HG02763 (cell line): Measurements from ENCODE around the gene CLK4.

ENCODE experiments used
- ATAC-seq: cut with Tn5 transposase; IDR thresholded peaks from one replicate; pipeline ENCODE4 v1.9.1; 2021; ENCODE audit warnings: mild to moderate bottlenecking, moderate library complexity; ENCODE audit not compliant: unreplicated experiment

CLK4 gene

DNA sequence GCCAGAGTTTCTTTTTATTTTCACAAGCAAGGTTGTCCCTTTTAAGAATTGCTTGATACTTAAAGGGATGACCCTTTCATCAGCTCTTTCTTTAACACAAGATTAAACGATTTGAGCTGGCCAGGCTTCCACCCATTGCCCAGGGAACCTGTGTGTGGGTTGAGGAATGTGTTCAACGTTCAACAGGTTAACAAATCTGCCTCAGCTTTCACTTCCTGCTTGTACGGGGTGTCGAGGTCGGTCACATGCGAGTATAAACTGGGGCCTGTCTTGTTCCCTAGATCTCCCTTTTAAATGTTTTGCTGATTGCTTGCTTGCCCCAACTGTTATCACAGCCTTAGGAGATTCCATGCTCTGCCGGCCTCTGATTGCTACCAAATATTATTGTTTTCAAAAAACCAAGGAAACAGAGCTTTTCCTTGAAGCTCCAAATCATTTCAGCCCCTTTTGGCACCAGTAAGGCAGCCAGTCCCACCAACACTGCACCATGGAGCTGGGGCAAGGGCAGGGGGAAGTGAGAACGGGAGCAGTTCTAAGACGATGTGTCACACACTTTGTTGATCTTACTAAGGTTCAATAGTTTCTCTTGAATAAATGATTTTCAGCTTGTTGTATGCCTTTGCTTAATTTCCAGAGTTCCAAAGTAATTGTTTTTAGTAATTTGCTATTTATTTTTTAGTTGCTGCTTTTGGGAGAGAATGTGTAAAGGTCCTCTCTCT is 10.7 kb upstream of the CLK4 start:
- ATAC-seq, result no peak

GRCh38 chr5:178632285-178632684 is 5.4 kb upstream of the CLK4 start:
- ATAC-seq, result no peak

DNA sequence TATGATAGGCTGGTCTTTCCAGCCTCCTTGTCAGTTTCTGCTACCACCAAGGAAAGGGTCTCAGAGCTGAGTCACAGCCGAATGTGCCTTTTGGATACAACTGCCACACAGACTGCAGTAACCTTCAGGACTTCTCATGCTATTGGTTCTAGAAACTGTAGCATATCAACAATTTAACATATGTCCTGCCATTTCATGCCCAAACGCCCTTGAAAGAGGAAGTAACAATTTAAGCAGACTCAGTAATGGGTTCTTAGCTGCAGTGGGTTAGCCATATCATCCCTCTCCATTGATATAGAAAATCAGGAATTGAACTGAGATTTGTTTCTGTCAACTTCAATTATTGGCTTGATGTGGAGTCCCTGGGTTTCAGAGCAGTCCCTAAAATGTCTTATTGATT is 4.1 kb upstream of the CLK4 start:
- ATAC-seq, result no peak

DNA sequence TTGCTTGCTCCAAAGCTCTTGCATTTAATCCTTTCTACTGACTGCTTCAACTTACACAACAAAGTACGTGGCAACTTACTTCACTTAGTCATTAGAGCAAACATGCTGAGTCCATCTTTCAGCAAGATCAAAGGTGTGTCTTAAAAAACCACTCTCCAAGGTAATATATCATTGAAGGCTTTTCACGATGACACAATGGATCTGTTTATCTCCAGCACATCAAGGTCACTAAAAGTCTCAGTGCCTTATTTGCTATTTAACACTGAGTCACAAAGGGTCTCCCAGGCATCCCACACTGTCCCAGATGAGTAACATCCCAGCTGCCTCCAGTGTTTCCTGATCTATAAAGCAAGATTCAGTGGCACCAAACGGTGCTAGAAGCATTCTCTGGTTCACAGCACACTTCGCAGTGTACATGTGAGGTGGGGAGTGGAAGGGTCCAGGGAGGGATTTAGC is 3.7 kb upstream of the CLK4 start:
- ATAC-seq, result no peak

DNA sequence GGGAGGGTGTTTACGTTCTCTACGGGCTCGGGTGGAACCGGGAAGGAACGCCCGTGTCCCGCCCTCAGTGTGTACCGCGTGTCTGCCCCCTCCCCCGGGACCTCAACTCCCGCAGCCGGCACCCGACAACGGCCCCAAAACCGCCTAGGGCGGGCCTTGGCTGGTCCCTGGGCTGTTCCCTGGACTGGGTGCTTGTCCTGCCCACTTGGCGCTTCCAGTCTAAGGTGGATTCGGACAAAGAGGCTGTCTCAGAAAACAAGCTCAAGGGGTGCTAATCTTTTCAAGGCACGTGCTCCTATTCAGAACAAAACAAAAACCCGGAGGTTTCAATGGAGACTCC is 379 bp upstream of the CLK4 start:
- no peak for ATAC-seq

- peak; percentile 3 for ATAC-seq
These were observed 969 bp downstream of the CLK4 start for GRCh38 chr5:178625679-178626483.

DNA sequence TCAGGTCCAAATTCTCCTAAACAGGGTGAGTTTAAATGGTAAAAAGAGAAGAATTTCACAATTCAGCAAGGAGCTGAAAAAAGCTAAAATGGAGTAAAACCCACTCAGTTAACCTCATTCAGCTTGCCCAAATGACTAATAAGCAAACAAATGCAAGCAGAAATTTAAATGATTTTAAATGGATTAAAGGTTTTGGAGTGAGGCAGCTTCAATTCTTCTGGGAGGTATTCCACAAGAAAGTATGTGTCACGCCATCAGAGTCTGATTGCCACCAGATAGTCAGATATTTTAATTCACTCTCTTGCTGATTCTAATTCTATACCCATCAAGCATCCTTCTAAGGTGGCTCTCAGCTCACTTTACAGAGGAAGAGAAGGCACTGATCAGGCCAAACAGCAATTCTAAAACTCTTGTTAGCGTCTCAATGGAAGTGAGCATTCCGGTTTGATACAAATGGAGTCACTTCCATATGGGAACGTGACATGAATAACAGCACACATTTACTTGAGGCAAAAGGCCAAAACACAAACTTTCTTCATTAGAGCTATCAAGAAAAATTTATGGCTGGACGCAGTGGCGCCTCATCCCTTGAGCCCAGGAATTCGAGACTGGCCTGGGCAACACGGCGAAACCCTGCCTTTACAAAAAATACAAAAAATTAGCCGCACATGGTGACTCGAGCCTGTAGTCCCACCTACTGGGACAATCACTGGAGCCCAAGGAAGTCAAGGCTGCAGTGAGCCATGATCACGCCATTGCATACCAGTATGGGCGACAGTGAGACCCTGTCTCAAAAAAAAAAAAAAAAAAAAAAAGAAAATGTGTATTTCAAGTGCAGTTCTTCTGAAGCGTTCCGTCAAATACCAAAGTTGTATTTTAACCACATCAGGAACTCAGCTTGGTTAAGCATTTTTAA is 2.0 kb downstream of the CLK4 start:
- no peak for ATAC-seq

DNA sequence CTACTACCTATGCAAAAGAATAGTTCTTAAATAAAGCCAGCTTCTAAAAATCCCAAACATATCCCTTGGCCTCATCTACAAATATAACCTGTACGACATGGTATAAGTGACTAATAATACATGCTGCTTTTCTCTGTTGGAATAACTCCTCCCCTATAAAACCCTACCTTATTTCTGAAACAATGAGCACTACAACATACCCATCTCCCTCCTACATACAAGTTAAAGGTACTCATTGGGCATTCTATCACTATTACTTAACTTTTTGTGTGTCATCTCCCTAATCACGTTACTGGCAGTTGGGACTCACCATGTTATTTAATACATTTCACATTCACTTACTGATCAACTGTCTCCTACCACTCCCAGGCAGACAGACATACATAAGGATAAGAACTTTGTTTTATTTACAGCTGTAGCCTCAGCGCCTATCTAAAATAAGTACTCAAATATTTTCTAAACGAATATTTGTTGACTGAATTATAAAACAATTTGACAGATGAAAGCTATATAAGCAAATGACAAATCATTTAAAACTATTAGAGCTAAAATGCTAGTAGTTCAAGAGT is 4.1 kb downstream of the CLK4 start:
- no peak for ATAC-seq

- ATAC-seq, result no peak
These were observed 7.5 kb downstream of the CLK4 start for GRCh38 chr5:178619390-178619789.

GRCh38 chr5:178612299-178612698 is 14.6 kb downstream of the CLK4 start:
- ATAC-seq, result no peak

DNA sequence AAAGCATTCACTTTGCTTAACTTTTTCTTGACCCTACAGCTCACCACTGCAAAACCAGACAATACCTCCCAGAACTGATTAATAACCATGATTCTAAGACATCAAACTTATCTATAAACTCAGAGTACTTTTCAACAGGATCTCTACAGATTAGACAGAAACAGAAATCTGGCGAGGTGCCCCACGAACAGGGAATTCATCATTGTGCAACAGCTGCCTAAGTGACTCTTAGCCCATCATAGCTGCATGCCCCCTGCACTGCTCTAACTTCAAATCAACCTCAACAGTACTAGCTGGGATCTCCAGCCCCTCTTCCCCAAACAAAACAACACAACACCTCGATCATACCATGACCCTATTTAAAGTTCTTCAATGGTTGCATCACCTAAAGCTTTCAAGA is 20.6 kb downstream of the CLK4 start:
- no peak for ATAC-seq

DNA sequence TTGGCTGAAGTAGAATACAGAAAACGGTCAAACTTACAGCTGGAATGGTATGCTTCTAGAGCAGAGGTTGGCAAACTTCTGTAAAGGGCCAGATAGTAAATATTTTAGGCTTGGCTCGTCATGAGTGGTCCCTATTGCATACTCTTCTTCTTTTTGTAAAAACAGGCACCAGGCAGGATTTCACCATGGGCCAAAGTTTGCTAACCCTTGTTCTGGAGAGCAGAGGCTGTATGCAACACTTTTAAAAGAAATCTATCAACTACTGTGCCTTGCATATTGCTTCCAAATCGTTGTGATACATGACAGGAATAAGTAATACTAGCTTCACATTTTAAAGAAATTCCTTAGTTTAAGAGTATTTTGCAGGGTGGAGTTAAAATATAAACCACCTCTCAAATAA is 21.1 kb downstream of the CLK4 start:
- no peak for ATAC-seq

- no peak for ATAC-seq
These were observed 24.1 kb downstream of the CLK4 start for GRCh38 chr5:178602752-178603151.

- ATAC-seq, result no peak
These were observed 31.1 kb downstream of the CLK4 start for GRCh38 chr5:178595750-178596149.

- no peak for ATAC-seq
These were observed 31.7 kb downstream of the CLK4 start for GRCh38 chr5:178595150-178595549.

DNA sequence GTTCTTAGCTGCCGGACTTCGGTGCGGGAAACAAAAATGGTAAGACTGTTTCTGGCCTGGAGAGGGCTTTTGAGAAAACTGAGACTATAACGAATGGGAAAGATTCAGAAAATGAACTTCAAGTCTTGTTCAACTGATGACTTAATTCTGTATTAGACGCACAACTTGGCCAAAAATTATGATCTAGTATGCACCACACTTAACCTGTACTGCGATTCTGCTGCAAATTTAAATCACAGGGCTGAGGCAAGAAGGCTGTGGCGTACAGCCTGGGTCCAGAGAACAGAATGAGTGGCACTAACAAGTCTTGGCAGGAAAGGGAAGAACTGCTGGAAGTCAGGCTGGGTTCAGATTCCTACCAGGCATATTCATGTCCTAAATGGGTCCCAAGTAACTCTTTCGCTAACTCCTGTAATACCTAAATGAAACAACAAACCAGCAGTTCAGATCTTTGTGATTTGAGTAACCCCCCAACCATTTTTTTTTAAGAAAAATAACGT is 35.9 kb downstream of the CLK4 start:
- ATAC-seq, result no peak

DNA sequence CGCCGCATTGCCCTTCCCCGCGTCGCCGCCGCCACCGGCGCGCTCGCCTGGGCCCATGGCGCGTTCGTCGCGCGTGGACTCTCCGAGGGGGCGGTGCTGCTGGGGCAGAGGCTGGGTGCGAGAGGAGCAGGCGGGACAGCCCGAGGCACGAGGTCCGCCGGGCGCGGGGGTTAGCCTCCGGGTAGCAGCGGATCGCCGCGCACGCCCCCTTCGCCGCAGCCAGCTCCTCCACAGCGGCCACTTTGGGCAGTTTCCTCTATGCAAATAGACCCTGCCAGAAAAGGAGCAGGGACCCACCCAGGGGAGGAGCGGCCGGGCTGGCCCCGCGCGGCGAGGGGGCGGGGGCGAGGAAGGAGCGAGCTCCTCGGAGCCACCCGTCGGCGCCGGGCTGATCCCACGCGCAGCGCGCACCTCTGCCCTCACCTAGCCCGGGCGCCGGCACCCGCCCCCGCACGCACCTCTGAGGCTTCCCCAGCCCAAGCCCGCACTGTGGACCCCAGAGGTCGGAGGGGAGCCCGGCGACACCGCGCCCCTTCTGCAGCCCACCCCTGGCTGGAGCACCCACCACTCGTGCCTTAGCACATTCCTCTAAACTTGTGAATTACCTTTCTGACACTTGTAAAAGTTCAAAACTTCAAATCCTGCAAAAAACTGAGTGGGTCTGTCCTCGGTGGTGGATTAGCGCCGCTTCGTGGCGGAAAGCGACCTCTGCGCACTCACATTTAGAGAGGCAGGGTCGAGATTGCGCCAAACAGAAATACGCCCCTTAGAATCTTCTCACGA is 36.5 kb downstream of the CLK4 start, which contains the start of gene COL23A1:
TSS of gene COL23A1 (minus strand) at position 253 of the 783 bp plus-strand sequence.
- no peak for ATAC-seq

- ATAC-seq, result no peak
These were observed 37.4 kb downstream of the CLK4 start for GRCh38 chr5:178589180-178590140.

GRCh38 chr5:178588769-178589168 is 38.1 kb downstream of the CLK4 start:
- ATAC-seq, result no peak
